GM18870 (cell line): Measurements from ENCODE around the gene DYRK4.
"Not testable (repeated sequence)": the region's sequence is repeated elsewhere in the genome, so short reads cannot be mapped to it uniquely, and the experiment has no call there.

ENCODE experiments used
- ATAC-seq: cut with Tn5 transposase; IDR thresholded peaks from one replicate; pipeline ENCODE4 v1.9.1; 2021; ENCODE audit warnings: moderate library complexity; ENCODE audit not compliant: unreplicated experiment

DYRK4 gene

DNA sequence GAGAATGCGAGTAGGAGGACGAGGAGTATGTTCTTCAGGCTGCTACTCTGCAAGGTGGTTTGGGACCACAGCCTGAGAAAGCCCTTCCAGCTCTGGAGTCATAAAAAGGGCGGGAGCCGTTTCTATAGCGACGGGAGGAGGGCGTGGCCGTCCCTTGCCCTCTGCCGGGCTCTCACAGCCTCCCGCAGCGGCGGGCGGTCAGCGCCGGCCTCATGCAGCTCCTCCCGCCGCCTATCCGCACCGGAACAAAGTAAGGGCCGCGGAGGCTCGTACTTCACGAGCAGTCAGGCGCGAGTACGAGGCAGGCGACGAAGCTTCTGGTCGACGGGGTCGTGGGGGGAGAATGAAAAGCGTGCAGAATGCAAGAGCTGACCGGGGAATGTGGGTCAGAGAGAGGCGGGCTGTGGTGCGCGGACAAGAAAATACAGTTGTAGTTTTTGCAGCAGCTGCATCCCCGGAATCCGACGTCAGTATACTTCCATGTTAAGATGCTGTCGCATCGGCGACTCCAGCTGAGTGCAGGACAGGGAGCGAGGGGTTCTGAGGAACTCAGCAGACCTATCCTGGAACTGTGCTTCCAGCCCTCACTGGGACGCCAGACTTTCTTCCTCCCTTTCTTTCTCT is at the start of gene DYRK4:
Gene DYRK4 (plus strand): TSS at position 175 of the 624 bp plus-strand sequence. CDS start 38 bp downstream, at position 213.
- ATAC-seq, result no peak

- ATAC-seq, result no peak
Measured at GRCh38 chr12:4518106-4518728, 43.8 kb upstream of the DYRK4 start.

DNA sequence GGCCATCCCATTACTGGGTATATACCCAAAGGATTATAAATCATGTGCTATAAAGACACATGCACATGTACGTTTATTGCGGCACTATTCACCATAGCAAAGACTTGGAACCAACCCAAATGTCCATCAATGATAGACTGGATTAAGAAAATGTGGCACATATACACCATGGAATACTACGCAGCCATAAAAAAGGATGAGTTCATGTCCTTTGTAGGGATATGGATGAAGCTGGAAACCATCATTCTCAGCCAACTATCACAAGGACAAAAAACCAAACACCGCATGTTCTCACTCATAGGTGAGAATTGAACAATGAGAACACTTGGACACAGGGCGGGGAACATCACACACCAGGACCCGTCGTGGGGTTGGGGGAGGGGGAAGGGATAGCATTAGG is 38.6 kb upstream of the DYRK4 start:
- not testable (repeated sequence) for ATAC-seq

DNA sequence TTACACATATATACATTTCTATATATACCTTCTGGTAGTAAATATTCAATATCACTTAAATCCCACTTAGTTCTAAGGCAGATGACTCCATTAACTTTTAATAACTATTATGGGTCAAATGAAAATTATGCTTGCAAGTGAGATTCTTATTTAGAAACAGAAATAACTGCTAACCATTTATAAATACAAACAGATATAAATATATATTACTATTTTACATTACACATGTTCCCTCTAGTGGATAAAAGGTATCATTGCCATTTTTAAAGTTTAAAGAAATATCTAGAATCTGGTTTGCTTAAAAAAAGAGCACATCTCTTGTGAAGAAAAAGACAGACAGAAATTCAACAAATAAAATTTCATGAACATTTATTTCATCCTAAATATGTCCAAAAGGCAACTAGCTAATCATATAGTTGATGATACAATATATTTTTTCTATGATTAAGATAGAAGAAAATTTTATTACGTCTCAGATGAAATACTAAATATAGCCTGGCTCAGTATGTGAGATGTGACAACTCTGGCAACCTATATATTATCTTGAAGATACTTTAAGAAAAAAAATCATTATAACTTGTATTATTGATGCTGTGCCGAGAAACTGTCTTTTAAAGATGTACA is 35.0 kb upstream of the DYRK4 start:
- no peak for ATAC-seq

GRCh38 chr12:4530160-4530559 is 31.8 kb upstream of the DYRK4 start:
- ATAC-seq, result no peak

DNA sequence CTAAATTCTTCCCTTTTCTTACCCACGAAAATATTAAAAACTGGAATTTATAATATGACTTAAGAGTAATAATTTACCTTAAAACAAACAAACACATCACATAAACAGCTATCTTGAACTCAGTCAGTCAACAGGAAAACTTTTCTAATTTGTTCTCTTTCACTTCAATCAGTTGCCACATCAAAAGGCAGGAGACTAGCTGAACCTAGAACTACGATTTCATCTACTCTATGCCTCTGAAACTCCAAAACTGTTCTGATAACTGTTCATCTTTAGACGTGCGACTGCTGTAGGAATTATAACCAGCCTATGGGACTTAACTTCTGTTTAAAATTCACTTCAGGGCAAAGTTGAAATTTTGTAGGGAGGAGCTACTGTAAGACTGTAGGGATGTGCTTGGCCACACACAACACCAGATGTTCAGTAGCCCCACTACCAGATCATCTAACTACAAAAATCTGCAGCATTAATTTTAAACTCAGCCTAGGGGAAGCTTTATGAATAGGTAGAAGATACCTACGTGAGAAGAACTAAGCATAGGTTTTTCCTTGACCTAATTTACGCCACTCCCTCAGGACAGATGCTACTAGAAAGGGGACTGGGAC is 30.9 kb upstream of the DYRK4 start:
- no peak for ATAC-seq

DNA sequence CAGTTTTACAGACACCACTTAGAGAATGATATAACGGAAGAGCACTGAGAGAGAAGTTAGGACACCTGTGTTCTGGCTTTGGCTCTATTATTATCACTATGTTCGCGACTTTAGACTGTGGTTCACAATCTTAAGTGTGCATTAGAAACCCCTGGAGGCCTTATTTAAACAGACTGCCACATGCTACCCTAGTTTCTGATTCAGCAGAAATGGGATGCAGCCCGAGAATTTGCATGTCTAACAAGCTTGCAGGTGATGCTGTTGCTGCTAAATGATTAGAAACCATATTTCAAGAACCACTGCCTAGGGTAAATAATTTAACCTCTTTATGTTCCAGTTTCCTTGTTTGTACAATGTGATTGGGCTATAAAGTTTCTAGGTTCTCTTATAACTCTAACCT is 26.9 kb upstream of the DYRK4 start:
- ATAC-seq, result no peak

- no peak for ATAC-seq
Measured at GRCh38 chr12:4535871-4536270, 26.1 kb upstream of the DYRK4 start.

GRCh38 chr12:4538207-4539160 is 23.5 kb upstream of the DYRK4 start, which contains the start of gene RAD51AP1:
Gene RAD51AP1 (plus strand): TSS chr12:4538890. CDS start chr12:4538940, 50 bp downstream.
- ATAC-seq, result peak; percentile 60

DNA sequence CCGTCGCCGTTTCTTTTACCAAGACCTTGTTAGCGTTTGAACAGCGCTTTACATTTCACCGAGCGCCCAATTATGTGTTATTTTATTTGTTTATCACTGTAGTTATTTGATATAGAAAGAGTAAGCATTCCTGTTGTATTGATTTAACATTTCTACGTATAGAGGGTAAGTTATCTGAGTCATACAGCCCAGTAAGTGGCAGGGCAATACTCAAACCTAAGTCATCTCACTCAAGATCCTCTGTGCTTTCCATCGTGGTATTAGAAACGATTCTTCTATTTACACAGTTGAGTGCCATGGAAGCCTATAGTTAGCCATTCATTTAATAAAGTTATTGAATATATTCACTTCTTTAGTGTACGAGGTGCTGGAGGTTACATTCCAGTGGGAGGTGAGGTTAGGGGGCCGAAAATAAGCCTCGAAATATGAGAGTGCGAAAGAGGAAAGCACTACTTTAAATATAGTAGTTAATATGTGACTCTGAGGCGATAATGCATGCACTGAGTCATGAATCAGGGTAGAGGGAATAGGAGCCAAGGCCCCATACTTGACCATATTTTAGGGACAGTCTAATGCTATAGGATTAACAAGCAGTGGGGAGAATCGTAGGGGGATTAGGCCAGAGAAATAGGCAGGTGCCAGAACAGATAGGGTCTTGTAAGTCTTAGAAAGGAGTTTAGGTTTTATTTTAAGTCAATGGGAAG is 22.7 kb upstream of the DYRK4 start:
- no peak for ATAC-seq

DNA sequence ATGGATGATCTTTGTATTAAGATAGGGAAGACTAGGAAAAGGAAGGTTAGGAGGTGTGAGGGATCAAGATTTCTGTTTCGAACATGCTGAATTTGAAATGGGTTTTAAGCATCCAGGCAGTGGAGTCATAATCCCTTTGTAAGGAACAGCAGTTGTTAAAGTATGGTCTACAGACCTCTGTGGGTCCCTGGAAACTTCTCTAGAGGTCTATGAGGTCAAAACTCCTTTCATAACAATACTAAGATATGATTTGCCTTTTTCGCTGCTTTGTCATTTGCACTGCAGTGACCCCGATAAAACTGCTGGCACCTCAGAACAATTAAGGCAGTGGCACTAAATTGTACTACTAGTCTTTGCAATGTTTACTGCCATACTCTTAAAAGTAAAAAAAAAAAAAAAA is 21.8 kb upstream of the DYRK4 start:
- no peak for ATAC-seq

- no peak for ATAC-seq
Measured at GRCh38 chr12:4540638-4541037, 21.4 kb upstream of the DYRK4 start.

GRCh38 chr12:4545195-4545594 is 16.8 kb upstream of the DYRK4 start:
- no peak for ATAC-seq

DNA sequence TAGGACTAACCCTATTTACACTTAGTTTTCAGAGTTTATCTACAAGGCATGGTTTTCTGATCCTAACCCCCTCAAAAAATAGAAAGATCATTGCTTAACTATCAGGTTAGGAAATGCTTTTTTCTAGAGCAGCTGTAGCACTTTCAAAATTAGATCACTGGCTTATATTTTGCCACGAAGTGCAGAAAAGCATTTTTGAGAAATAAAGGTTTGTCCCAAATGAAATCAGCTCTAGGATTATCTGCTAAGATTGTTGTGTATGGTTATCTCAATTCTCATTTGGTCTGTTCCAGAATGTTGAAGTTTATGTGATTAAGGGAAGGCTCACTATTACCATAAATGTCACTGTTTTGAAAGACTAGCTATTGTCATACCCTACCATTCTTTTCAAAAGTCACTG is 9.8 kb upstream of the DYRK4 start:
- ATAC-seq, result no peak

DNA sequence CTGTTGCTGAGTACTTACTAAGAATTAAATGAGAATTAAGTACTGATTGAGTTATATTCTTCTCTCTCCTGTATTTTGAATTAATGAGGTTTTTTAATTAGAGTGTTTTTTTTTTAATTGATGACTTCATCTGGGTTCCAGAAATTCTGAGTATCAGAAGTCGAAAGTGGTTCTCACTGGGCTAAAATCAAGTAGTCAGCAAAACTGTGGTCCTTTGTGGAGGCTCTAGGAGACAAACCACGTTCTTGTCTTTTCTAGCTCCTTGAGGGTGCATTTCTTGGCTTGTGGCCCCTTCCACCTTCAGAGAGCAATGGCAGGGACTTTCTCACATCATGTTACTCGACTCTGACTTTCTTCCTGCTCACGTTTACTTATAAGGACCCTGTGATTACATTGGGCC is 8.1 kb upstream of the DYRK4 start:
- ATAC-seq, result no peak

- ATAC-seq, result no peak
Measured at GRCh38 chr12:4555804-4556203, 6.2 kb upstream of the DYRK4 start.

DNA sequence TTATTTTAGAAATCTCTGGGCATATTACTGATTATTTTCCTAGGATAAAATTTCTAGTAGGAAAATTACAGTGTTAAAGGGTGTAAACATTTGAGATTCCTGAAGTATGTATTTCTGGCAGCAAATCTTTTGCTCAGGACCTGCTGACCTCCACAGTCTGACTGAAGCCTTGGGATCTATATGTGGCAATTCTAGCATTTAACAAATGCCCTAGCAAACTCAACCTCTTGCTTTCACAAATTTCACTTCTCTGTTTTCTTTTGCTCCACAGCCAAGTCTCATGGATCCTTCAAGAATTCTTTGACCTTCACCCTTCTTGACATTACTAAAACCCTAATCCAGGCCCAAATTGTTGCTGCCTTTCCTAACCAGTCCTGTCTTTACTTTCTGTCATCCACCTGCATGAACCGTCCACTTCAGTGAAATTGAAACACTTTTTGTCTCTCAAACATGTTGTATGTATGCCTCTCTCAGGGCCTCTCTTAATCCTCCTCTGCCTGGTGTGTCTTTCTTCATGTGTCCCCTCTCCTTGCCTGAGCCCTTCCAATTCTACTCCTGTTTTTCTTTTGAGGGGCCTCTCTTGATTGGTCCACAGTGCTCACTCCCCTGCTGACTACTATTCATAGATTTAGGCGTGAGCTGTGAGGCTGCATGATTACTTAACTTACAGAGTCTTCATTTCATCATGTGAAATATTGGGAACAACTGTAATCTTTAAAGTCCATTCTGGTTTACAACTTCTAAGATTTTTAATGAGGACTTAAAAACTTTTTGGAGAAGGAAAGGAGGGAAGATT is 5.1 kb upstream of the DYRK4 start:
- ATAC-seq, result no peak

GRCh38 chr12:4557586-4557985 is 4.4 kb upstream of the DYRK4 start:
- ATAC-seq, result no peak

DNA sequence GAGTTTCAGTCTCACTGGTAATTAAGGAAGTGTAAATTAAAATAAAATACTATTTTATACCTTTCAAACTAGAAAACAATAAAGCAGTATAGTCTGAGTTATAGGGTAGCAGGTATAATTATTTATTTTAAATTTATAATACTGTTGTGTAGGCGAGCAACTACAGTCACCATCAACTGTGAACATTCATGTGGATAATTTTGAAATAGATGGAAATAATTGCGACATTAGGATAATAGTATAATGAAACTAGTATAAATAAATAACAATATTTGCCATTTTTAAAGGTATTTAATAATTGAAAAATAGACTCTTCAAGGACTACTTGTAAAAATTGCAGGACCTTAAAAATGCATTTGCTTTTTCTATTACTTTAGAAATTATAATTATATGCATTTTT is 3.8 kb upstream of the DYRK4 start:
- no peak for ATAC-seq
